ENCODE results near the gene NFASC.

DNA sequence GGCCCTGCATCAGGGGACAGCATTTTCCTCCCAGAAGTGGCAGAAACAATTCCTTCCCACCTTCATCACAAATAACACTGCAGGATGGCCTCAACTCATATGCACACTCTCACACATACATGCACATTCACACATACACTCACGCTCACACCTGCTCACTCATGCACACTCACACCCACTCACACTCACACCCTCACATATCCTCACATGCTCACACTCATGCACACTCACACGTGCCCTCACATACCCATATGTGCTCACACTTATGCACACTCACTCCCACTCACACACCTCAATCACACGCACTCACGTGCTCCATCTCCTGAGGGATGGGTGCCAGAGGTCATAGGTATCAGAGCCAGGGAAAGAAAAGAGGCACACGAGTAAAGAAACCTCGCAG is 77.1 kb downstream of the NFASC start:
- no peak for TF ChIP-seq POLR2A (IDR thresholded peaks at IDR 0.05)
- TF ChIP-seq, protein P1, sequence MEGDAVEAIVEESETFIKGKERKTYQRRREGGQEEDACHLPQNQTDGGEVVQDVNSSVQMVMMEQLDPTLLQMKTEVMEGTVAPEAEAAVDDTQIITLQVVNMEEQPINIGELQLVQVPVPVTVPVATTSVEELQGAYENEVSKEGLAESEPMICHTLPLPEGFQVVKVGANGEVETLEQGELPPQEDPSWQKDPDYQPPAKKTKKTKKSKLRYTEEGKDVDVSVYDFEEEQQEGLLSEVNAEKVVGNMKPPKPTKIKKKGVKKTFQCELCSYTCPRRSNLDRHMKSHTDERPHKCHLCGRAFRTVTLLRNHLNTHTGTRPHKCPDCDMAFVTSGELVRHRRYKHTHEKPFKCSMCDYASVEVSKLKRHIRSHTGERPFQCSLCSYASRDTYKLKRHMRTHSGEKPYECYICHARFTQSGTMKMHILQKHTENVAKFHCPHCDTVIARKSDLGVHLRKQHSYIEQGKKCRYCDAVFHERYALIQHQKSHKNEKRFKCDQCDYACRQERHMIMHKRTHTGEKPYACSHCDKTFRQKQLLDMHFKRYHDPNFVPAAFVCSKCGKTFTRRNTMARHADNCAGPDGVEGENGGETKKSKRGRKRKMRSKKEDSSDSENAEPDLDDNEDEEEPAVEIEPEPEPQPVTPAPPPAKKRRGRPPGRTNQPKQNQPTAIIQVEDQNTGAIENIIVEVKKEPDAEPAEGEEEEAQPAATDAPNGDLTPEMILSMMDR (IDR thresholded peaks at IDR 0.05): no peak
